DMS53 (cell line): ENCODE measurements around the gene SNX5.

Experiments
- DNase-seq: peaks from one replicate; lab custom pipeline; 2025; lab: John Stamatoyannopoulos, UW

The SNX5 gene

DNA sequence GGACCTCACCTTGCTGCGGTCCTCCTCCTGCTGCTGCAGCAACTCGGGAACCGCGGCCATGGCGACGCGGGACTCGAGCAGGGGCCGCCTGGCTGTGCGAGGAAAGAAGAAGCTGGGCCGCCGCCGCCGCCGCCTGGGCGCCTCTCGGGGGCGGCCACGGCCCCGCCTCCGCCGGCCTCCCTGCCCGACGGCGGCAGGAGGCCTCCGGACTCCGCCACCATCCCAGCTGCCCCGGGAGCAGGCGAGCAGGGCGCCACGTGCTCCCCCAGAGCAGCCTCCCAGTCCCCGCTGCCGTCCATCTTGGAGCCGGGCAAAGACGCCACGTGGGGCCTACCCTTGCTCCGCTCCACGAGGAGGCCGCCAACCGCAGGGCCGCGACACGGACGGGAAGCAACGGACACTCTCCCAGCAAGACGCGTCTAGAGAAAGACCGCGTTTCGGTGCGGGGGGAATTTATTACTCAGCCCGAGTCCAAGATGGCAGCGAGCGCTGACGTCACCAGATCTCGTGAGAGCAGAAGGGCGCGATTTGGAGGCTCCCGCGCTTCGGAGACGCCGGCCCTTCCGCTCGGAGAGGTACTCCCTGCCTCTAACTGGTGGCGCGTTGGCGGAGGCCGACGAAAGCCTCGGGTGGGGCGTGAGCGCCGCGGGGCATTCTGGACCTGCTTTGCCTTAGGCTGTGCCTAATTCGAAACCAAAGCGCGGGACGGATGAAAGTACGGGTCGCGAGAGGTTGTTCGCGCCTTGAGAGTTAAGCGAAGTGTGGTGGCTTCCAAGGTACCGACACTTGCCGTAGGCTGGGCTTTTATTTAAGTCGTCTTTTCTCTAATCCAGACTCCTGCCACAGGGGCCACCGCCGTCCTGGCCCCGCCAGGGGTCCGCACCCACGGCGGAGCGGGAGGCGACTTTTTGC is at the start of gene SNX5, which contains the start of gene MGME1:
Gene SNX5, minus strand, starts transcription at position 429 of the 912 bp plus-strand sequence. Its CDS starts 369 bp downstream, at position 60.
Gene MGME1, plus strand, starts transcription at position 653 of the 912 bp plus-strand sequence. CDS start 842 bp downstream, outside the sequence.
- DNase-seq: peak; percentile 100

DNA sequence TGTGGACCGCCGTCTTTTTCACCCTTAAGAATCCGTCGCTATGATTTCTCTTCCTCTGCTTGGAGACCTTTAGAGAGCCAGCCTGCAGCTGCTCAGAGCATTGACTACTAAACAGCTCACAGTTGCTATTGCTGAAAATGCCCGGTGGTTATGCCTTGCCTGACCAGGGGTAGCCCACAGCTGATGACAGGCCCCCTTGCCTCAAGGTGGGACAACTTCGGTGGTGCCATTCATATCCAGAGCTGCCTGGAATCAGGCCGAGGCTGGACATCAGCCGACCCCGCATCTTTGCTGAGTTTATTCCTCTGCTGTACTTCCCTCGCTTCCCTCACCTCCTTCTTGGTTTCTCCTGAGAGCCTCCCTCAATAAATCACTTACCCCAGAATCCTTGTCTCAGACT is 49.5 kb upstream of the SNX5 start:
- DNase-seq: no peak

DNA sequence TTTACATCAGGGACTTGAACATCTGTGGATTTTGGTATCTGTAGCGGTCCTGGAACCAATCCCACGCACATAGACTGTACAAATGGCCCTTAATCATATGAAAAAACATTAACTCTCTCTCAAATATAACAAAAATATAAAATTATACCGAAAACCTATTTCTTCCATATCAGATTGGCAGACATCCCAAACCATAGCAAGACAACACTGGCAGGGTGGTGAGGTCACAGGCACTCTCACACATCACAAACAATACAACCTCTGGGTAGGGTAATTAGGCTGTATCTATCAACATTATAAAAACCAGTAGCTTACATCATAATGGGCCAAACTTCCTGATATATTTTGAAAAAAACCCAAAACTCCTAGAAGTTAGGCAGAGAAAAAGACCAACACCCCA is 48.2 kb upstream of the SNX5 start:
- no peak for DNase-seq

DNA sequence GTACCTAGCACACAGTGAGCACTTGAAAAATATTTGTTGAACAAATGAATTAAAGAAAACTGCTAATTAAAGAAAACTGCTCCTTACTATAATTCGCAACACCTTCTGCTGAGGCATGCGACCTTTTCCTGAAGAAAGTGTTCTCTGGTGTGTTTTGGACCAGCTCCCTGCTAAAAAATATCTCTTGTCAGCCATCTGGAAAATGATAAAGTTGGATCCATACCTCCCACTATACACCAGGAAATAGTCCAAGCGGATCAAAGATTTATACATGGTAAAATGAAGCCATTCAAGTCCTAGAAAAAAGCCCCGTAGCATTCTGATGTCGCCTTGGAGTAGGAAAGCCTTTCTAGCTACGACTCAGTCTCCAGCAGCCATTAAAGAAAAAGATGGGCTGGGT is 45.8 kb upstream of the SNX5 start:
- no peak for DNase-seq

DNA sequence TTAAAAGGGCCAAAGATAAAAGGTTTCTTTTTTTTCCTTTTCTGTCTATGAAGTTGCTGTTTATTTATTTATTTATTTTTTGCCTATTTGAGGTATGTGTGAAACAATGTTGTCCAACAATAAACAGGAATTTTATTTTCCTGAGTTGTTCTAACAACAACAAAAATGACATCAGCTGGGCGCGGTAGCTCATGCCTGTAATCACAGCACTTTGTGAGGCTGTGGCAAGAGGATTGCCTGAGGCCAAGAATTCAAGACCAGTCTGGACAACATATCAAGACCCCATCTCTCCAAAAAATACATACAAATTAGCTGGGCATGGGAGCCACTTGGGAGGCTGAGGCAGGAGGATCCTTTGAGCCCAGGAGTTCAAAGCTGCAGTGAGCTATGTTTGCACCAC is 44.3 kb upstream of the SNX5 start:
- DNase-seq: no peak

DNA sequence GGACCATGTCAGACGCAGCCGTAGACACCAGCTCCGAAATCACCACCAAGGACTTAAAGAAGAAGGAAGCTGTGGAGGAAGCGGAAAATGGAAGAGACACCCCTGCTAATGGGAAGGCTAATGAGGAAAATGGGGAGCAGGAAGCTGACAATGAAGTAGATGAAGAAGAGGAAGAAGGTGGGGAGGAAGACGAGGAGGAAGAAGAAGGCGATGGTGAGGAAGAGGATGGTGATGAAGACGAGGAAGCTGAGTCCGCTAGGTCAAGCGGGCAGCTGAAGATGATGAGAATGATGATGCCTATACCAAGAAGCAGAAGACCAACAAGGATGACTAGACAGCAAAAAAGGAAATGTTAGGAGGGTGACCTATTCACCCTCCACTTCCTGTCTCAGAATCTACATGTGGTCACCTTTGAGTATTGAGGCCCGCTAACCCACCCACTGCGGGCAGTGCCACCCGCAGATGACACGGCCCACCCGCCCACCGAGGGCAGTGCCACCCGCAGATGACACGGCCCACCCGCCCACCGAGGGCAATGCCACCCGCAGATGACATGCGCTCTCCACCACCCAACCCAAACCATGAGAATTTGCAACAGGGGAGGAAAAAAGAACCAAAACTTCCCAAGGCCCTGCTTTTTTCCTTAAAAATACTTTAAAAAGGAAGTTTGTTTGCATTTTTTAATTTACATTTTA is 43.5 kb upstream of the SNX5 start:
- no peak for DNase-seq

DNA sequence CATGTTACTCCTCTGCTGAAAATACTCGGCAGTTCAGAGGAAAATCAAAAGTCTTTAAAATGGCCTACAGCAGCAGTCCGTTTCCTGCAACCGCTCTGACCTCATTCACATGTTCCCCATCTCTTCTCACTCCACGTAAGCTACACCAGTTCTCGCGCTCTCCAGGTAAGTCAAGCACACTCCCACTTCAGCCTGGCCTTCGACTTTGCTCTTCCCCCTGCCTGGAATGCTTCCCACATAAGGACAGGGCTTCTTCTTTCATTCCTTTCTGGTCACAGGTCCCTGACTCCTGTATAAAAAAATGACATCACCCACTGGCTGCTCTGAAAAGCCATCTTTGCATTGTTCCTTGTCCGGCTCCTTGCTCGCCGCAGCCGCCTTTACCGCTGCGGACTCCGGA is 42.9 kb upstream of the SNX5 start:
- DNase-seq: no peak

DNA sequence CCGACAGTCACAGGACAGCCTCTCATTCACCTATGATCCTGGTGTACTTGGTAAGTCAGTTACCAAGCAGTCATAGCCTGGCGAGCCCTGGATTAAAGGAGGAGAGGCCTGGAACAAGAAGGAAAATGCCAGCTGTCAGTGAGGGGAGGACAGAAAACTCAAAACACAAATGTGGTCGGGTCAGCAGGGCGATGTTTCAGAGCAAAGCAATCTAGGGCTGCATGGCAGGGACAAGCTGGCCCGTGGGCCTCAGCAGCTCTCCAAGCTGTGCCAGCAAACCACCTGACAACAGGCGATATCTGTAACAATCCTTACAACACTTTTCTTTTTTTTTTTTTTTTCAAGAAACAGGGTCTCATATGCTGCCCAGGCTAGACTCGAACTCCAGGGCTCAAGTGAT is 40.5 kb upstream of the SNX5 start:
- no peak for DNase-seq

DNA sequence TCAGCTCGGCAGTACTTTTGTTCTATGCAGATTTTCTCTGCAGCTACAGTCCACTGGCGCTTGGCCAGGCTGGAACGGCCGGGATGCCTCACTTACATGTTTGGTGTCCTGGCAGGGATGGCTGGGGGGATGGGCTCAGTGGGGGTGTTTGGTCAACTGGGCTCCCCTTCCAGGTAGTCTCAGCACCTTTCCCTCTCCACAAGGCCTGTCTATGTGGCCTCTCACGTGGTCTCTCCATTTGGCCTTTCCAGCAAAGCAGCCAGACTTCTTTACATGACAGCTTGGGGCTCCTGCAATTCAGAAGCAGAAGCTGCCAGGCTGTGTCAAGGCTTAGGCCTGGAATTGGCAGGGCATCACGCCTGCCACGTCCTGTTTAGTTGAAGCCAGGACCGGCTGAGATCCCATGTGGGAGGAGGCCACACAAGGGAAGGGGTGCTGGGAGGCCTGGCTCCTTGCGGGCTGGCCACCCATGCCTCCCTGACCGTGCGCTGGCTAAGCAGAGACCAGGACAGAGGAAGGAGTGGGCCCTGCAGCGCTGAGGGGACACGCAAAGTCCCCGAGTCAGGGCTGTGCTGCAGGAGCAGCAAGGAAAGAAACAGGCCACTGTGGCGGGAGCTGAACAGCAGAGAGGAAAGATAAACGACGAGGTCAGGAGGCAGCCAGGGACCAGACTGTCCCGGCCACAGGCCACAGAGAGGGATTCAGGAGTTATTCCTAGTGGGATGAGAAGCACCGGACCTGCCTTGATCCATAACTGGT is 39.1 kb upstream of the SNX5 start:
- no peak for DNase-seq

DNA sequence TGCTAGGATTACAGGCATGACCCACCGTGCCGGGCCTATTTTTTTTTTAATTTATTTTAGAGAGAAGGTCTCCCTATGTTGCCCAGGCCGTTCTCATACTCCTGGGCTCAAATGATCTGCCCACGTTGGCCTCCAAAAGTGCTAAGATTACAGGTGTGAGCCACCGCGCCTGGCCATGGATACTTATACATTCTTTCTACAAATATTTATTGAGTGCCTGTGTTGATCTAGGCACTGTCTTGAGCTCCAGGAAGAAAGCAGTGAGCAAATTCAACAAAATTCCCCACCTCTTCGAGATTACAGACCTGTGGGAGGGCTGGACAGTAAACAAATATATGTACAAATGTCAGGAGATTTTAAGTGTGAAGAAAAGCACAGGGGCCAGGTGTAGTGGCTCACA is 38.1 kb upstream of the SNX5 start:
- no peak for DNase-seq

DNA sequence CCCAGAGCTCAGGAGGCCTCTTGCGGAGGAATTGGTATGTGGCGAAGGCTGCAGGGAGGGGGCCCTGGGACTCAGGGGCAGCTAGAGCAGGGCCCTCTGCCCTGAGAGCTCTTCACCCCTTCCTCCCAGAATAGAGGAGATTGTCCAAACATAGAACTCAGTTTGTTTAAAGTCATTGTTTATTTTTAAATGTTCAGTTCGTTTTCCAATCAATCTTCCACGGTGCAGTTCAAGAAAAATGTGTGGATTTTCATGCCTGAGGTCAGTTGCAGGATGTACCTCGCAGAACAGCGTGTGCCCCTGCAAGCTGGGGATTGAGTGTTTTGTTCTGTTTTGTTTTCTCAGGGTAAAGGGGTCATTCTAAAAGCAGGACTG is 37.4 kb upstream of the SNX5 start:
- DNase-seq: no peak

DNA sequence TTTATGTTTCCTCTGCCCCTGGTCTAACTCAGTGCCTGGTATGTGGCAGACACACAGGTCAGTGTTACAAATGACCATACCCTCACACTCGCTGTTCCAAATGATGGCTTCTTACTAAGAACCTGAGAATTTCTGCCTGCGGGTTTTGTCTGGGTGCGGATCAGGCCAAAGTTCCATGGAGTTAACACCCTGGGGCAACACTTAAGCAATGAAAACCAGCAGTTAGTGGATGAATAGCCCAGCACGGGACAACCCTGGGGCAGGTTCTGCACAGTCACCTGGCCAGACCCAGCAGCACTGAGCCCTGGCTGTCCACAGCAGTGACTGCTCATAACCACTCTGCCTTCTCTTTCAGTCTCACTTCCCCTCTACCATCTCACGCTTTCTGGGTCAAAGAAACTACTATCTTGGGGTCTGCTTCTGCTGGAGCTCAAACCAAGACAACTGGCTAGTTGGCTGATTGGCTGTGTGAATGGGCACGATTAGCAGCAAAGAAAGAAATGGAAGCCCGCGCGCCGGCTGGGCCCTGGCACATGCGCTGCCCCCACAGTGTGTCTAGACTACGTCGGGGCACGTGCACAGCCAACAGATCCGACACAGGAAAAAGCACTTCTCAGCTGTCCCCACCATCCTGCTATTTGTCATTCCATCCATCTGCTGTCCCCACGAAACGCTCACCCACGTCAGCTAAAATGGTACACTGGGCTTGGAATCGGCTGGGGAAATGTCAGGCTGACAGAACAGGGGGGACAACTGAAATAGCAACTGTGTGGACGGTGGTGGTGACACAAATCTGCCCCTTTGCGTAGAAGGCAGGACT is 36.8 kb upstream of the SNX5 start:
- DNase-seq: no peak

DNA sequence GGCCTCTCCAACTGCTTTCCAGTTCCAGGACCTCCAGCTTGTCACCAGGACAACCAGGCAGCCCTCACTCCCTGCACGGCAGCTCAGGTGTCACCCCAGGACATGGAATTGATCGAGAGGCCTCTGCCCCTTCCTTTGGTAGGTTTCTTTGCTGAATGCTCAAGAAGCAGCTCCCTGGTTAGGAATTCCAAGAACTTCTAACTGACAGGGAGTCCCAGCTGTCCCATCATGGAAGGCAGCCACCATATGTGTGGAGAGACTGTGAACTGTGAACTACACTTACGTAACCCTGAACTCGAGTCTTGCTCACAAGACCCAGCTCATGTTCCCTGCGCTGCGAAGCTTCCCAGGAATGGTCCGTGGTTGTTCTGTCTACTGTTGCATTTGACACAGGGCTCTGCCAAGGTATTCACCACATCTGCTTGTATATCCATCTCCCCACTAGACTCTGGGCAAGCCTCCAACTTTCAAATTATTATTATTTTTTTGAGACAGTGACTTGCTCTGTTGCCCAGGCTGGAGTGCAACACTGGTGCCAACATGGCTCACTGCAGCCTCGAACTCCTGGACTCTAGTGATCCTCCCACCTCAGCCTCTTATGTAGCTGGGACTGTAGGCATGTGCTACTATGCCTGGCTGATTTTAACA is 35.9 kb upstream of the SNX5 start:
- DNase-seq: no peak

DNA sequence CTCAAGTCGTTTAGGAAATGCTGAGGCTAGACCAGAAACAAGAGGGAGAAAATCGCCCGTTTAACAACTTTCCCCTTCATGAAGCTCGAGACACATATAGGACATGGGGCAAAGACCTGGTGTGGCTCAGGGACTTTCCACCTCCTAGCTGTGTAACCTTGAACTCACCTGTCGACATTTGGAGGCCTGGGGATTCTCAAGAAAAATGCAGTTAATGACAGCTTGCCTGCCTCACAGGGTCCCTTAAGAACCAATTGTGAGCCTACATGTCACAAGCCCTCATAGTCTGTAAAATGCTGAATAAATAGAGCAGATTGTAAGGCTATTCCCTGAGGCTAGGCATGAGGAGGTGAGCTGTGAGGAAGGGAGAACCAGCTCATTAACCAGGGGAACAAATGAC is 35.3 kb upstream of the SNX5 start:
- DNase-seq: no peak

DNA sequence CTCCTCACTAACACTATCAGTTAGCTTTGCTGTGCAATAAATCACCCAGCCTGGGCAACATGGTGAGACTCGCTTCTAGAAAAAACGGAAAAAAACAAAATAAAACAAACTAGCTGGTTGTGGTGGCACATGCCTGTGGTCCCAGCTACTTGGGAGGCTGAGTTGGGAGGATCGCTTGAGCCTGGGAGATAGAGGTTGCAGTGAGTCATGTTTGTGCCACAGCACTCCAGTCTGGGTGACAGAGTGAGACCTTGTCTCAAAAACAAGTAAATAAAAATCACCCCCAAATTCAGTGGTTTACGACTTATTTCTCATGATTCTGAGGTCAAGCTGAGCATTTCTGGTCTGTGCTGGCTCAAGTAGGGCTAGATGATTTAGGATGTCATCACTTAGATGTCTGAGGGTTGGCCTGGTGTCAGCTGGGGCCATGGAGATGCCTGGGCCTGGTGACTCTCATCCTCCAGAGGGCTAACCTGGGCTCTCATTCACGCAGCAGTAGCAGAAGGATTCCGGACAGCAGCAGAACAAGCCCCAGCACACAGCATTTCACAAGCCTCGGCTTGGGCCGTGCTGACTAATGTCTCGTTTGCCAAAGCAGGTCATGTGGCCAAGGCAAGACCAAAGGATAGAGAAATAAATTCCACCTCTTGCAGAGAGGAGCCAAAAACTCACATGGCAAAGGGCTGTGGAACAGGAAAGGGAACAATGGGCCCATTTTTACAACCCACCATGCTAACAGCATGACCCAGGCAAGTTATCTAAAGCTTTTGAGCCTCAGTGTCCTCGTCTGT is 32.7 kb upstream of the SNX5 start:
- peak; percentile 17 for DNase-seq

DNA sequence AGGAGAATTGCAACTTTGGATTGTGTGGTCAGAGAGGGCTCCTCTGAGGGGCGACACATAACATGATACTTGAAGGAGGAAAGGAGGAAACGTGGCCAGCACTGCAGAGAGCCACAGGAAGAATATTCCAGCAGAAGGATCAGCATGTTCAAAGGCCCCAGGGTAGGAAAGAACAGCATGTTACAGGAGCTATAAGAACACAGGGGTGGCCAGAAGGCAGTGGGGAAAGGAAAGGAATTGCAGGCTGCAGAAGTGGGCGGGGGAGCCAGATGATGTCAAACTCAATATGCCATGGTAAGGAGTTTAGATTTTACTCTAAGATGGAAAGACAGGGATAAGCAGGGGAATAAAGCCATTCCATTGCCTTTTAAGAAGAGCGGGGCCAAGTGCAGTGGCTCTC is 31.0 kb upstream of the SNX5 start:
- DNase-seq: no peak

DNA sequence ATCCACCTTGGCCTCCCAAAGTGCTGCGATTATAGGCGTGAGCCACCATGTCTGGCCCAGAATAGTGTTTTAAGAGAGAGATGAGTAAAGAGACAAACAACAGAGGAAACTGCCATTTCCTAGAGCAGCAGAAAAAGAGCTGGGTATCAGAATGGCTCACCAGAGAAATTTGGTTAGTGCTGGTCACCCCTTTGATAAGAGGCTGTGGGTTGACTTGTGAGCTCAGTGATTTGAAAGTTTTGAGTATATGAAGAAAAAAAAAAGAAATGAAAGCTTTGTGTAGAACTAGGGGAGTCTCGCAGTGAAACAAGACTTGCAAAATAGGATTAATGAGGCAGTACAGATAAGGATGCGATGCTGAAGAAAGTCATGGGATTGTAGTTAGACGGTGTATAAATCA is 29.9 kb upstream of the SNX5 start:
- no peak for DNase-seq

DNA sequence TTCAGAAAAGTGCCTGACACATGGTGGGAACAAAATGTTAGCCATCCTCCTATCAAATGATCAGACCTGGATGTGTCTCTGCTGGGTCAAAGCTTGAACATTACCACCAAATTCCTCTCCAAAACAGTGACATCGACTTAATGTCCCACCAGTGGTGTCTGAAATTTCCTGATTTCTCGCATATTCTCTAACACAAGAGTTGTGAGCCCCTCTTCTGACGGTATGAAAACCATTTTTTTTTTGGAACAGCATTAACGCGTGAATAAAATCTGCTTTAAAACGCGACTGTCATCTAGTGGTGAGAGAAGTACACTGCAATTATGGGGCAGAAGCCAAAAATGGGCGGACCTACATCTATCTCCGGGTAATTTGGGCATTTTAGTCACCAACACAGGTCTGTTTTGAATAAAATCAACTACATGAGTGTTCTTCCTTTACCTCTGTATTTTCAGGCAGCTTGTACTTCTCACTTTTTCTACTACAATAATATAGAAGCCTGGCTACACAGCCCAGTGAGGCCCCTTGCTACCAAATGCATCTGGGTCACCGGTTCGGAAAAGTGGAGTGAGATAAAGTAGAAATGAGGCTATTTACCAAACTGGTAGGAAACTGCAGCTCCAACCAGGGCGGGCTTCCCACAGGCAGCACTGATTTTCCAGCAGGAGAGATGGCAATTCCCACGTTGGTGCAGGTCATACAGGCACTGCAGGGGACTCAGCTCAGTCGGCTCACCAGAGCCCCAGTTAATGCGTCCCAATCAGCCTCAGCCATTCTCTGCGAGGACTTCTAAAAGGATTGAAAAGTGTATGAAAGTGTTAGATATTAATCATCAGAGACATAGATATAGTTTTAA is 27.6 kb upstream of the SNX5 start:
- DNase-seq: peak; percentile 73

DNA sequence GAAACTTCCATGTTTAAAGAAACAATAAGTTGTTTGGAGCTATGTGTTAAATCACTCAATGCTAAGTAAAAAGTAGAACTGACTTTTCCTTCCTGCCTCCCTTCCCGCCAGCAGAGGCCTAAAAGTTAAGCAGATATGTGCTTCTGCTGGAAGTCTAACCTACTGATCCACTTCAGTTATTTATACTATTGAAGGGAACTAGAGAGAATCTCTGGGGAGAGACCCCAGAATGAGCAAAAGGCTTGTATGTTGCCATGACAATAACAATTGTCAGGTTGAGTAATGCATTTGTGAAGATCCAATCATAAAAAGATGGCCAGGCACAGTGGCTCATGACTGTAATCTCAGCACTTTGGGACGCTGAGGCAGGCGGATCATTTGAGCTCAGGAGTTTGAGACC is 25.0 kb upstream of the SNX5 start:
- DNase-seq: no peak
